IMR-90 (cell line): ENCODE measurements around the gene OSM. TPM values are rescaled to one million over a fixed set of nuclear protein-coding genes. Genes with fewer than 3 reads are reported as not detected.

Source experiments
- CHD1 ChIP-seq: IDR thresholded peaks from 2 replicates; pipeline ENCODE4 v1.6.1; 2012; ENCODE audit warnings: low read depth, low read length, improper control_type of control experiment
- CTCF ChIP-seq: conservative IDR thresholded peaks from 2 replicates; pipeline ENCODE4 v1.5.1; 2012; ENCODE audit warnings: mild to moderate bottlenecking, low read depth, low read length, improper control_type of control experiment
- NFE2L2 ChIP-seq: fragments of 150-350 bp; IDR thresholded peaks from 2 replicates; pipeline ENCODE4 v1.6.1; 2016; ENCODE audit warnings: low read depth, mild to moderate bottlenecking, low read length
- polyA plus RNA-seq, 3 experiments: library from polyadenylated mRNA; depleted of rRNA; stranded (reverse); fragments of >200 nt; gene quantifications; 2 replicates each; pipeline ENCODE4 v1.2.3, GENCODE V29; 2012; ENCODE audit warnings: low replicate concordance in 1 of 3
- total RNA-seq: library from RNA; depleted of rRNA; stranded (reverse); fragments of >200 nt; gene quantifications from 2 replicates; pipeline ENCODE4 v1.2.3, GENCODE V29; 2012

Gene OSM
- total and polyA plus RNA-seq, 2 of the 4 experiments (the other 2 are of a cell fraction) = not detected

GRCh38 chr22:30313527-30314363 lies 47.1 kb upstream of the OSM start (continued):
- TF ChIP-seq CTCF (no peak), NFE2L2 (no peak), CHD1 (no peak)
